Right atrium auricular region (tissue), 2 donors: ENCODE measurements around the gene ADSL. TPM values are rescaled to one million over a fixed set of nuclear protein-coding genes. Genes with fewer than 3 reads are reported as not detected.

ENCODE experiments used
- DNase-seq: peaks from one replicate; pipeline ENCODE4 v3.0.0-alpha.2; 2019; ENCODE audit warnings: low spot score
- H3K27ac ChIP-seq, 2 donors: fragments of 200-600 bp; sonication (generic); 1 replicate in 1 of 2; 2 replicates in 1 of 2; pipeline ENCODE4 v1.5.1; 2016 to 2019
- H3K27me3 ChIP-seq, 2 donors: fragments of 200-600 bp; sonication (generic); one replicate each; pipeline versions ENCODE4 v1.5.1 to v1.6.0; 2017 to 2019
- H3K36me3 ChIP-seq: fragments of 200-600 bp; sonication (generic); one replicate; pipeline ENCODE4 v1.5.1; 2016
- H3K4me1 ChIP-seq, 2 donors: fragments of 200-600 bp; sonication (generic); one replicate each; pipeline versions ENCODE4 v1.5.1 to v1.6.0; 2017 to 2019
- H3K4me3 ChIP-seq, 2 donors: fragments of 200-600 bp; sonication (generic); 1 replicate in 1 of 2; 2 replicates in 1 of 2; pipeline ENCODE4 v1.5.1; 2017 to 2019; ENCODE audit warnings: mild to moderate bottlenecking in 1 of 2, moderate library complexity in 1 of 2
- H3K9me3 ChIP-seq, 2 donors: fragments of 200-600 bp; sonication (generic); one replicate each; pipeline ENCODE4 v1.5.1; 2019
- total RNA-seq, 2 donors: library from RNA; depleted of rRNA; stranded (reverse); fragments of >200 nt; gene quantifications; one replicate each; pipeline ENCODE4 v1.1.0, GENCODE V29; 2016
- TF ChIP-seq, protein P1 (sequence below), 2 donors: fragments of 200-600 bp; sonication (generic); IDR thresholded peaks; one replicate each; pipeline ENCODE4 v1.5.1; 2019; ENCODE audit warnings: antibody characterized with exemption in 2 of 2

The ADSL gene
- total RNA-seq, 2 donors from 2014 or later: 41.8 to 69.9 TPM

DNA sequence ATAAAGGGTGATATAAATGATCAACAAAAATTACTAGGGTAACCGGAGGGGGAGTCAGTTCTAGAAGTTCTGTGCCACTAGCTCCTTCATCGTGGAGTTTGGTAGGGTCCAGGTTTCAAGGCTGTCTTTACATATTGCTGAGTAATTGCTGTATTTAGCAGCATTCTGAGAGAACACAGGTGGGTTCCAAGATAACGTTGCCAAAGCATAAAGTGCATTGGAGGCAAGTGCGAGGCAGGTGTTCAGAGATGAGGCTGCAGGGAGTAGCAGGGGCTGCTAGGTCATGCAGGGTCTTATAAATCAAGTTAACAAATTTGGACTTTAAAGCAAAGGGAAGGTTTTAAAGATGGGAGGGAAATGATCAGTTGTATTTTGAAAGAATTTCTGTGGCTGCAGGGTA, 41.9 kb downstream of the ADSL start:
- Histone ChIP-seq H3K27ac (no peak overlapping the region), H3K4me1 (peaks cover 0 to 10% of the 10 kb centered on the region in 2 donors)
- TF ChIP-seq, protein P1, sequence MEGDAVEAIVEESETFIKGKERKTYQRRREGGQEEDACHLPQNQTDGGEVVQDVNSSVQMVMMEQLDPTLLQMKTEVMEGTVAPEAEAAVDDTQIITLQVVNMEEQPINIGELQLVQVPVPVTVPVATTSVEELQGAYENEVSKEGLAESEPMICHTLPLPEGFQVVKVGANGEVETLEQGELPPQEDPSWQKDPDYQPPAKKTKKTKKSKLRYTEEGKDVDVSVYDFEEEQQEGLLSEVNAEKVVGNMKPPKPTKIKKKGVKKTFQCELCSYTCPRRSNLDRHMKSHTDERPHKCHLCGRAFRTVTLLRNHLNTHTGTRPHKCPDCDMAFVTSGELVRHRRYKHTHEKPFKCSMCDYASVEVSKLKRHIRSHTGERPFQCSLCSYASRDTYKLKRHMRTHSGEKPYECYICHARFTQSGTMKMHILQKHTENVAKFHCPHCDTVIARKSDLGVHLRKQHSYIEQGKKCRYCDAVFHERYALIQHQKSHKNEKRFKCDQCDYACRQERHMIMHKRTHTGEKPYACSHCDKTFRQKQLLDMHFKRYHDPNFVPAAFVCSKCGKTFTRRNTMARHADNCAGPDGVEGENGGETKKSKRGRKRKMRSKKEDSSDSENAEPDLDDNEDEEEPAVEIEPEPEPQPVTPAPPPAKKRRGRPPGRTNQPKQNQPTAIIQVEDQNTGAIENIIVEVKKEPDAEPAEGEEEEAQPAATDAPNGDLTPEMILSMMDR (IDR thresholded peaks at IDR 0.05): no peak

DNA sequence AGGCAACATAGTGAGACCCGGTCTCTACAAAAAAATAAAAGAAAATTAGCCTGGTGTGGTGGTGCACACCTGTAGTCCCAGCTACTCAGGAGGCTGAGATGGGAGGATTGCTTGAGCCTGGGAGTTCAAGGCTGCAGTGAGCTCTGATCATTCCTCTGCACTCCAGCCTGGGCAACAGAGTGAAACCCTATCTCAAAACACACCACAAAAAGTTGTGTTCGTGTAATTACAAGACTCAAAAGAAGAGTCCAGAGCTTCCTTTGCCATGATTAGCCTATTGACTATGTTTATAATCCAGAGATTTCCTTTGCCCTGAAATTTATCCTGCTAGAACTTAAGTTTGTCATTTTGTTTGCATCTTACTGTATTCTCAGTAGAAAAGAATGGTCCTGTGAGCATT, 45.1 kb downstream of the ADSL start:
- no peaks in the 10 kb centered on the region for H3K27me3 ChIP-seq
- TF ChIP-seq, protein P1 (IDR thresholded peaks at IDR 0.05): no peak
- no peaks in the 10 kb centered on the region for H3K36me3 ChIP-seq
- no peaks in the 10 kb centered on the region for H3K9me3 ChIP-seq
- H3K27ac ChIP-seq: no peak overlapping the region
- DNase-seq: no peak
- no peaks in the 10 kb centered on the region for H3K4me1 ChIP-seq
- H3K4me3 ChIP-seq: no peak overlapping the region

More for the DNA sequence above, 41.9 kb downstream of the ADSL start:
- Histone ChIP-seq H3K9me3 (no peaks in the 10 kb centered on the region), H3K27me3 (no peaks in the 10 kb centered on the region), H3K36me3 (no peaks in the 10 kb centered on the region), H3K4me3 (no peak overlapping the region)
- DNase-seq: no peak

DNA sequence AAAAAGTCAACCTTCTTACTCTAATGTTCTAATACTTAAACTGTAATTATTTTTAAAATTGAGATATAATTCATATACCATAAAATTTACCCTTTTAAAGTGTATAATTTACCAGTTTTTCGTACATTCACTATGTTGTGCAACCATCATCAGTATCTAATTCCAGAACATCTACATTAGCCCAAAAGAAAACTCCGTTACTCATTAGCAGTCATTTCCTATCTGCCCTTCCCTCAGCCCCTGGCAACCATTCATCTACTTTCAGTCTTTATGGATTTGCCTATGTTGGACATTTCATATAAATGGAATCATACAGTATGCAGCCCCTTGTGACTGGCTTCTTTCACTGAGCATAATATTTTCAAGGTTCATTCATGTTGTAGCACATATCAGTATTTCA, 46.3 kb downstream of the ADSL start:
- no peak for DNase-seq
- Histone ChIP-seq H3K36me3 (no peaks in the 10 kb centered on the region), H3K27me3 (no peaks in the 10 kb centered on the region), H3K27ac (no peak overlapping the region), H3K9me3 (no peaks in the 10 kb centered on the region), H3K4me1 (peaks cover 0 to 8% of the 10 kb centered on the region in 2 donors), H3K4me3 (no peak overlapping the region)
- TF ChIP-seq, protein P1 (IDR thresholded peaks at IDR 0.05): no peak

DNA sequence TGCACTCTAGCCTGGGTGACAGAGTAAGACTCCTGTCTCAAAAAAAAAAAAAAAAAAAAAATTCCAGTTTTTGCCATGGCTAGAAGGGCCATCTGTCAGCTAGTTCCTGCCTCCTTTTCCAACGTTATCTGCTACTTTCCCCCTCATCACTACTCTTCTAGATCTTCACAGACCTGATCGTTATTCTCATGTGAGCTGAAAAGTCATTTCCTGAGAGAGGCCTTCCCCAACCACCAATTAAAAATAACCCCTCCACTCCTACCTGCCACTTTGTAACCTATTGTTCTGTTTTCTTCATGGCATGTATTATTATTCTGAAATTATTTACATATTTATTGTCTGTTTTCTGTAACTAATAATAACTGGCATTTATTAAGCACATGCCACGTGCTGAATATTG, 48.3 kb downstream of the ADSL start:
- Histone ChIP-seq H3K4me1 (peaks cover 0 to 8% of the 10 kb centered on the region in 2 donors), H3K4me3 (no peak overlapping the region), H3K36me3 (no peaks in the 10 kb centered on the region), H3K27ac (no peak overlapping the region), H3K27me3 (no peaks in the 10 kb centered on the region), H3K9me3 (no peaks in the 10 kb centered on the region)
- DNase-seq: no peak
- TF ChIP-seq, protein P1 (IDR thresholded peaks at IDR 0.05): no peak

DNA sequence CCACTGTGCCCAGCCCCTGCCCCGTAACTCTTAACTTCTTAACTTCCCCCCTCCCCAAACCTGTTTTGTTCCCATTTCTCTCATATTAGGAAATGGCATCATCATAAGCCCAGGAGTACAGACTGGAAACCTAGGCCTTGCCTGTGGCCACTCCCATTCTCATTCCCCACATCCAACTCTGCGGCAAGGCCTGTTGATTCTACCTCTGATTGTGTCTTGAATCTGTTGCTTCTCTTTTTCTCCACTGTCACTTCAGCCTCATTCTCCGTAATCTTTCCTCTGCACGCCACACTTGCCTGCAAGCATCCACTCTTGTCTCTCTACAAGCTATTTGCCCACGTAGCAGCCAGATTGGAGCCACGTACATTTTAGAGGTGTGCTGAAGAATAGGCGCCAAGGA, 49.3 kb downstream of the ADSL start:
- Histone ChIP-seq H3K27me3 (no peaks in the 10 kb centered on the region), H3K4me3 (no peak overlapping the region), H3K4me1 (peaks cover 0 to 18% of the 10 kb centered on the region in 2 donors), H3K9me3 (no peaks in the 10 kb centered on the region), H3K27ac (no peak overlapping the region), H3K36me3 (no peaks in the 10 kb centered on the region)
- DNase-seq: no peak
- TF ChIP-seq, protein P1 (IDR thresholded peaks at IDR 0.05): no peak

DNA sequence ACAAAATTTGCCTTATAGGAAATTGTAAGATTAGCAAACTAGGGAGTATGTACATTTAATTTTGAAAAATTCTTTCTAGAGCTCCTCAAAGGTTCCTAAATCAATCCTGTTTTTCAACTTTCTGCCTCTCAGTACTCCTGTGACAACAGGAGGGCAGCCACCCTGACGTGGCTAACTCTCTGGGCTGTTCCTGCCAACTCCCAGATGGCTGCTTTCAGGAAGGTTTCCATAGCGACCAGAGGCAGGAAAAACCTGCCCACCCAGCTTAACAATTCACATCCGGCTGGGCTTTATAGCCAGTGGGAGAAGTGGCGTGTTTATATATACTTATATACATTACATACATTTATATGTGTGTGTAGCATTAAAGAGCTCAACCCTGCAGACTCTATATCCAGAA, 50.6 kb downstream of the ADSL start:
- no peaks in the 10 kb centered on the region for H3K9me3 ChIP-seq

More for the DNA sequence above, 50.6 kb downstream of the ADSL start:
- Histone ChIP-seq H3K4me1 (peaks cover 0 to 19% of the 10 kb centered on the region in 2 donors), H3K27ac (peak overlapping the region; percentile 2 to 26), H3K4me3 (no peak overlapping the region), H3K27me3 (no peaks in the 10 kb centered on the region), H3K36me3 (peaks cover 8% of the 10 kb centered on the region)
- TF ChIP-seq, protein P1 (IDR thresholded peaks at IDR 0.05): no peak
- no peak for DNase-seq
